Measurements from ENCODE around the gene RBM15B.

GRCh38 chr3:51354731-51355615, 36.1 kb upstream of the RBM15B start:
- TF ChIP-seq CTCF (optimal IDR thresholded peaks at IDR 0.05 in 1 of 3, IDR thresholded peaks at IDR 0.05 in 1 of 3, conservative IDR thresholded peaks at IDR 0.05 in 1 of 3; ENCODE audit: extremely low read depth in 1 of 3, insufficient read depth in 2 of 3, low read length in 3 of 3) (no peak), EZH2 (IDR thresholded peaks at IDR 0.05; ENCODE audit: low read length) (no peak)

All from keratinocyte (primary cell).